Endodermal cell (in vitro differentiated cells): ENCODE measurements around the gene F7. TPM values are rescaled to one million over a fixed set of nuclear protein-coding genes. Genes with fewer than 3 reads are reported as not detected.

Experiments
- DNase-seq: peaks from one replicate; pipeline ENCODE4 v3.0.0-alpha.2; 2017
- H3K27ac ChIP-seq: 2 replicates; pipeline ENCODE4 v1.5.1; 2013; ENCODE audit warnings: mild to moderate bottlenecking, low read depth, low read length, moderate library complexity
- H3K27me3 ChIP-seq: 2 replicates; pipeline ENCODE4 v1.6.1; 2013; ENCODE audit warnings: mild to moderate bottlenecking, low read length, moderate library complexity; ENCODE audit not compliant: insufficient read depth, control insufficient read depth, poor library complexity, severe bottlenecking
- H3K36me3 ChIP-seq: 2 replicates; pipeline ENCODE4 v1.7.0; 2013; ENCODE audit warnings: mild to moderate bottlenecking, low read length, moderate library complexity; ENCODE audit not compliant: control insufficient read depth, insufficient read depth
- H3K4me1 ChIP-seq: one replicate; pipeline ENCODE4 v1.7.0; 2013; ENCODE audit warnings: low read length; ENCODE audit not compliant: control insufficient read depth, insufficient read depth
- H3K4me3 ChIP-seq: 2 replicates; pipeline ENCODE4 v1.5.1; 2013; ENCODE audit warnings: mild to moderate bottlenecking, low read length, moderate library complexity
- H3K9ac ChIP-seq: 2 replicates; pipeline ENCODE4 v1.6.1; 2013; ENCODE audit warnings: mild to moderate bottlenecking, low read length, moderate library complexity; ENCODE audit not compliant: poor library complexity, severe bottlenecking; ENCODE audit errors: extremely low read depth
- H3K9me3 ChIP-seq: 2 replicates; pipeline ENCODE4 v1.6.1; 2013; ENCODE audit warnings: mild to moderate bottlenecking, low read length, moderate library complexity; ENCODE audit not compliant: control insufficient read depth
- H3K27ac Mint-ChIP-seq: 2 replicates; pipeline ENCODE4 v1.8.0; 2020; ENCODE audit warnings: mixed read lengths
- H3K27me3 Mint-ChIP-seq: 2 replicates; pipeline ENCODE4 v1.8.0; 2021; ENCODE audit warnings: mild to moderate bottlenecking, mixed read lengths; ENCODE audit not compliant: insufficient read depth
- H3K36me3 Mint-ChIP-seq: 2 replicates; pipeline ENCODE4 v1.8.0; 2020; ENCODE audit warnings: low read depth, mixed read lengths
- H3K4me1 Mint-ChIP-seq: 2 replicates; pipeline ENCODE4 v1.8.0; 2020; ENCODE audit warnings: mixed read lengths
- H3K4me3 Mint-ChIP-seq: 2 replicates; pipeline ENCODE4 v1.8.0; 2020; ENCODE audit warnings: mild to moderate bottlenecking, moderate library complexity, mixed read lengths
- H3K9me3 Mint-ChIP-seq: 2 replicates; pipeline ENCODE4 v1.8.0; 2020; ENCODE audit warnings: mild to moderate bottlenecking, mixed read lengths
- WGBS, 2 experiments: methylation state at CpG; one replicate each; pipeline versions ENCODE4 v1.1.5 to v1.1.7; 2013; ENCODE audit warnings: missing lambda C conversion rate in 2 of 2, mixed read lengths in 1 of 2; ENCODE audit not compliant: insufficient coverage in 1 of 2, insufficient read length in 1 of 2; 5-methylcytosine and 5-hydroxymethylcytosine counted together
- total RNA-seq, 2 donors: library from RNA; stranded (reverse); fragmentation: NEBNext Ultra II Directional in 1 of 2; extraction: Animal tissue kit (Norgen Biotek cat#: 25700) in 1 of 2; gene quantifications; 2 replicates in 1 of 2; 3 replicates in 1 of 2; pipeline ENCODE4 v1.2.1, GENCODE V29; 2021
- TF ChIP-seq, protein P1 (sequence below): fragments of 200-600 bp; sonication (generic); conservative IDR thresholded peaks from 2 replicates; pipeline ENCODE4 v1.5.0; 2021; ENCODE audit warnings: antibody characterized with exemption, mild to moderate bottlenecking

The F7 gene
- total RNA-seq, 2 donors from 2014 or later = 4.7 to 6.4 TPM

DNA sequence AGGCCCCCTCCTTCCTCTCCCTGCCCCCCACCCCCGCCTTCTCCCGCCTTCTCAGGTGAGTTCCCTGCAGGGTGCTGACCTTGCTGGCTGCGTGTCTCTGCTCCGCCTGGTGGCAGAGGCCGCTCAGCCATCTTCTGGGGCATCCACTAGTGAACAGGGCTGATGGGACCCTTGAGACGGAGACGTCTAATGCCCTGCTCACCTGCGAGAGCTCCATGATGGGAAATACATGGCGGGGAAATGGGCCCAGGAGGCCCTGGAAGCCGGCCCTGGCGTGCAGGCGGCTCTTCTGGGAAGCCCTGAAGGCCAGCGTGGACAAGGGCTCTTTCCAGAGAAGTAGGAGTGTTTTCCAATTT, 15.2 kb upstream of the F7 start:
- Histone ChIP-seq H3K36me3 (no peaks in the 10 kb centered on the region), H3K9me3 (no peaks in the 10 kb centered on the region), H3K4me3 (no peak overlapping the region), H3K9ac (no peak overlapping the region), H3K4me1 (no peaks in the 10 kb centered on the region), H3K27ac (no peak overlapping the region), H3K27me3 (no peaks in the 10 kb centered on the region)
- TF ChIP-seq, protein P1, sequence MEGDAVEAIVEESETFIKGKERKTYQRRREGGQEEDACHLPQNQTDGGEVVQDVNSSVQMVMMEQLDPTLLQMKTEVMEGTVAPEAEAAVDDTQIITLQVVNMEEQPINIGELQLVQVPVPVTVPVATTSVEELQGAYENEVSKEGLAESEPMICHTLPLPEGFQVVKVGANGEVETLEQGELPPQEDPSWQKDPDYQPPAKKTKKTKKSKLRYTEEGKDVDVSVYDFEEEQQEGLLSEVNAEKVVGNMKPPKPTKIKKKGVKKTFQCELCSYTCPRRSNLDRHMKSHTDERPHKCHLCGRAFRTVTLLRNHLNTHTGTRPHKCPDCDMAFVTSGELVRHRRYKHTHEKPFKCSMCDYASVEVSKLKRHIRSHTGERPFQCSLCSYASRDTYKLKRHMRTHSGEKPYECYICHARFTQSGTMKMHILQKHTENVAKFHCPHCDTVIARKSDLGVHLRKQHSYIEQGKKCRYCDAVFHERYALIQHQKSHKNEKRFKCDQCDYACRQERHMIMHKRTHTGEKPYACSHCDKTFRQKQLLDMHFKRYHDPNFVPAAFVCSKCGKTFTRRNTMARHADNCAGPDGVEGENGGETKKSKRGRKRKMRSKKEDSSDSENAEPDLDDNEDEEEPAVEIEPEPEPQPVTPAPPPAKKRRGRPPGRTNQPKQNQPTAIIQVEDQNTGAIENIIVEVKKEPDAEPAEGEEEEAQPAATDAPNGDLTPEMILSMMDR = peak; percentile 67
- Mint-ChIP-seq H3K27me3 (peaks cover 2% of the 10 kb centered on the region), H3K4me1 (peaks cover 8% of the 10 kb centered on the region), H3K27ac (no peak overlapping the region), H3K36me3 (peaks cover 21% of the 10 kb centered on the region), H3K4me3 (no peak overlapping the region), H3K9me3 (no peaks in the 10 kb centered on the region)
- DNase-seq = peak; percentile 91
- 87 to 91% methylated on average over 4 to 13 of the region's 13 CpGs for WGBS, 2 experiments

DNA sequence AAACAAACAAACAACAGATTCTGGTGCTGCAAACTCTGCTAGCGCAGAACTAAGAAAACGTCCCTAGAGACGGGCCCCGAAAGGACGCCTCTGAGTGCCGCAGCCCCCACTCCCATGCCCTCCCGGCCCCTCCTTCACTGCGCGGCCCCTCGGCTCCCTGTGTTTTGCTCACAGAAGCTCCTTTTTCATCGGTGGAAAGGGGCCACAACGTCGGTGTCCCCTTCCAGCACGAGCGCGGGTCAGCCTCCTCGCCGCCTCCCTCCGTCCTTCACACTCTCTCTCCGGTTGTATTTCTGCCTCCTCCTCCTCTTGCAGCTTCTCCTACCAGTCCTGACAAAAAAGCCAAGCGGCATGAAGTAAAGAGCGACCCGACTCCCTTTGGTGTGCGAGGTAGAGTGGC, 14.8 kb upstream of the F7 start:
- Mint-ChIP-seq H3K36me3 (peaks cover 21% of the 10 kb centered on the region), H3K4me1 (peaks cover 8% of the 10 kb centered on the region), H3K9me3 (no peaks in the 10 kb centered on the region), H3K27me3 (peaks cover 2% of the 10 kb centered on the region), H3K4me3 (no peak overlapping the region), H3K27ac (no peak overlapping the region)
- H3K9me3 ChIP-seq = no peaks in the 10 kb centered on the region
- DNase-seq = no peak
- H3K27me3 ChIP-seq = no peaks in the 10 kb centered on the region
- no peaks in the 10 kb centered on the region for H3K36me3 ChIP-seq
- H3K9ac ChIP-seq = no peak overlapping the region
- H3K4me3 ChIP-seq = no peak overlapping the region
- TF ChIP-seq, protein P1 = no peak
- H3K27ac ChIP-seq = peak overlapping the region; percentile 44
- 92 to 95% methylated on average over 13 to 24 of the region's 24 CpGs for WGBS, 2 experiments
- no peaks in the 10 kb centered on the region for H3K4me1 ChIP-seq

DNA sequence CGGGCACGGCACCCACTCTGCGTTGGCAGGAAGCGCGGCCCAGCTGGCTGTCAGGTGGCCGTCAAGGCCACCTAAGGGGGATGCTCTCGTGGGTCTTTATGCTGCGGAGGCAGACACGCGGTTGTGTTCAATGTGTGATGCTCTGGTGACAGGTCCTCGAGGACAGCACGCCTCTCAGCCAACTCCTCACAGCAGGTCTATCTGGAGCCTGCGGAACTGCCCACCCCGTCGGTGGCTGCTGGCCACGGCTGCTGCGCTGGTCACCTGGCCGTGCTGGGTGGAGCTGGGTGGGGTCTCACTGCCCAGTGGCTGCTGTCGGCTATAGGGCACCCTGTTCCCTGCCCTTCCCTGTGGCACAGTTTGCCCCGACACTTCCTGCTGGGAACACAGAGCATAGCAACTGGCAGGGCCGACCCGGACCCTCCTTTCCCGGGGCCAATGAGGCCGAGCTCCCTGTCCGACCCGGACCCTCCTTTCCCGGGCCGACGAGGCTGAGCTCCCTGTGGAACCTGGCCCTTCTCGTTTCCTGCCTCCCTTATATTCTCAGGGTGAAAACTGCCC, 14.3 kb upstream of the F7 start:
- Histone ChIP-seq H3K36me3 (no peaks in the 10 kb centered on the region), H3K4me3 (no peak overlapping the region), H3K4me1 (no peaks in the 10 kb centered on the region), H3K27me3 (no peaks in the 10 kb centered on the region), H3K27ac (no peak overlapping the region), H3K9ac (no peak overlapping the region), H3K9me3 (no peaks in the 10 kb centered on the region)
- Mint-ChIP-seq H3K4me1 (peaks cover 8% of the 10 kb centered on the region), H3K4me3 (no peak overlapping the region), H3K9me3 (no peaks in the 10 kb centered on the region), H3K36me3 (peaks cover 21% of the 10 kb centered on the region), H3K27me3 (peaks cover 2% of the 10 kb centered on the region), H3K27ac (no peak overlapping the region)
- TF ChIP-seq, protein P1 = no peak
- DNase-seq = no peak
- 93 to 96% methylated on average over 20 to 30 of the region's 30 CpGs for WGBS, 2 experiments
